Smooth muscle cell of the brain vasculature (primary cell): ENCODE data around the gene ECPAS.
"Not testable (repeated sequence)": the region's sequence is repeated elsewhere in the genome, so short reads cannot be mapped to it uniquely, and the experiment has no call there.

Experiments used
- DNase-seq: peaks from one replicate; pipeline ENCODE4 v3.0.0-alpha.2; 2012; ENCODE audit warnings: low read depth, low spot score

ECPAS gene

GRCh38 chr9:111348821-111349271 is 135.3 kb downstream of the ECPAS start:
- no peak for DNase-seq

- not testable (repeated sequence) for DNase-seq
These were observed 149.8 kb downstream of the ECPAS start for GRCh38 chr9:111334318-111334863.

GRCh38 chr9:111330124-111330523 is 154.1 kb downstream of the ECPAS start, which contains the start of gene OR2K2:
TSS of gene OR2K2 (minus strand) at chr9:111330224. CDS start at chr9:111328433, 1,791 bp downstream.
- DNase-seq = no peak

DNA sequence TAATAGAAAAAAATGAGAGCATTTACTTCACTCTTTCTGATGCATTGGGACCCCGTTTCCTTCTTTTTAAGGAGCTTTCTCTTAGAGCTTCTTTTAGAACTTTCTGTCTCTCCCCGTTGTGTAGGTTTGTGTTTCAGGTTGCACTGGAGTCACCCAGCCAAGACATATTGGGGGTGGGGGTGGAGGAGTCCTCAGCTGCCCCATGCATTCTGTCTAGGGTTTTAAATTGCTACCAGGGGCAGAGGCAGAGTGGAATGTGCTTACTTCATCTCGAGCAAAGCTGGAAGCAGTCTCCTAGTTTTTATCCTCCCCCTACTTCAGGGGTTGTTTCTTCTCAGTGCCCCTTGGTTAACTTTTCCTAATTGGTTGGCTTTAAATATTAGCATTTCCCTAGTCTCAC is 163.6 kb downstream of the ECPAS start:
- DNase-seq = no peak

DNA sequence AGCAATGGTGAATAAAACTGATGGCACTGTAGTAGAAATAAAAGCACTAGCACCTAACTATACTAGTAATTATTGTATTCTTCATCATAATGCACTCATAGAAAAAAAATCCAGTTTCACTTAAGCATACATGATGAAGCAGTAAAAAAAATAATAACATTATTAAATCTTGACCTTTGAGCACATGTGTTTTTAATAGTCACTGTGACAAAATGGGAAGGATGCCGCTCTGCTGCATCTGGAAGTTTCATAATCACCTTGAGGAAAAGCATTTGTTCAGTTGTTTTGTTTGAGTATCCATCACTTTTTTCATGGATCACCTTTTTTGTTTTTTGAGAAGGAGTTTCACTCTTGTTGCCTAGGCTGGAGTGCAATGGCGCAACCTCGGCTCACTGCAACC is 167.4 kb downstream of the ECPAS start:
- no peak for DNase-seq
